Brain pericyte (primary cell): ENCODE measurements around the gene DCDC2C.
A peak's percentile ranks its signal among the peaks of the same experiment; 100 is the strongest.
"Not testable (repeated sequence)": the region's sequence is repeated elsewhere in the genome, so short reads cannot be mapped to it uniquely, and the experiment has no call there.

ENCODE experiments used
- DNase-seq: peaks from one replicate; pipeline ENCODE4 v3.0.0-alpha.2; 2012; ENCODE audit warnings: low read depth, low spot score

Gene DCDC2C

GRCh38 chr2:3703236-3703756 is at the start of gene DCDC2C:
Gene DCDC2C, plus strand, starts transcription at chr2:3703575. Its CDS starts 177 bp downstream, at chr2:3703752.
- DNase-seq, result no peak

GRCh38 chr2:3654011-3654410 is 49.4 kb upstream of the DCDC2C start:
- DNase-seq, result no peak

- no peak for DNase-seq
Measured at GRCh38 chr2:3654531-3655225, 48.7 kb upstream of the DCDC2C start.

- no peak for DNase-seq
Measured at GRCh38 chr2:3655871-3656761, 47.3 kb upstream of the DCDC2C start.

GRCh38 chr2:3656762-3657721 is 46.3 kb upstream of the DCDC2C start:
- peak; percentile 41 for DNase-seq

- no peak for DNase-seq
Measured at GRCh38 chr2:3657881-3658280, 45.5 kb upstream of the DCDC2C start, which contains the start of gene ALLC. Gene ALLC, plus strand, starts transcription at chr2:3658200. Its CDS starts 12,958 bp downstream, at chr2:3671158.

GRCh38 chr2:3659447-3660432 is 43.6 kb upstream of the DCDC2C start:
- no peak for DNase-seq

- not testable (repeated sequence) for DNase-seq
Measured at GRCh38 chr2:3660640-3661039, 42.7 kb upstream of the DCDC2C start.

GRCh38 chr2:3661149-3661660 is 42.2 kb upstream of the DCDC2C start:
- no peak for DNase-seq

- DNase-seq, result no peak
Measured at GRCh38 chr2:3662239-3662638, 41.1 kb upstream of the DCDC2C start.

- DNase-seq, result no peak
Measured at GRCh38 chr2:3664118-3664517, 39.3 kb upstream of the DCDC2C start.

GRCh38 chr2:3664925-3665324 is 38.5 kb upstream of the DCDC2C start:
- DNase-seq, result no peak

GRCh38 chr2:3665886-3666612 is 37.3 kb upstream of the DCDC2C start:
- no peak for DNase-seq

- DNase-seq, result no peak
Measured at GRCh38 chr2:3666613-3666975, 36.8 kb upstream of the DCDC2C start.

GRCh38 chr2:3667151-3667631 is 36.2 kb upstream of the DCDC2C start:
- no peak for DNase-seq

GRCh38 chr2:3669656-3670055 is 33.7 kb upstream of the DCDC2C start:
- DNase-seq, result no peak

GRCh38 chr2:3670376-3670775 is 33.0 kb upstream of the DCDC2C start:
- DNase-seq, result no peak

GRCh38 chr2:3670941-3671340 is 32.4 kb upstream of the DCDC2C start:
- DNase-seq, result no peak
